IMR-90 (cell line): ENCODE data around the gene DNAAF3. TPM values are rescaled to one million over a fixed set of nuclear protein-coding genes. Genes with fewer than 3 reads are reported as not detected.

Source experiments
- ATAC-seq: fragments of 200-7000 bp; cut with Tn5 transposase; 2 replicates; pipeline ENCODE4 v1.9.1; 2020; ENCODE audit warnings: low read depth, mild to moderate bottlenecking, moderate library complexity
- BruUV-seq: library from RNA; stranded (reverse); fragments of 400-500 nt; replicated peaks from 2 replicates; lab custom pipeline; 2021; lab: Mats Ljungman, UMichigan
- CTCF ChIA-PET: fragments of 300-600 bp; formaldehyde crosslinking; extraction: SDS; loops from one replicate; lab custom pipeline; 2021; ENCODE audit warnings: antibody characterized with exemption; lab: Yijun Ruan, JAX
- POLR2A ChIA-PET: fragments of 300-600 bp; sonication (Branson Sonifier 250); formaldehyde crosslinking; loops from one replicate; lab custom pipeline; 2022; ENCODE audit warnings: antibody characterized with exemption; ENCODE audit not compliant: unreplicated experiment; lab: Charles Lee
- DNase-seq: peaks from one replicate; pipeline ENCODE4 v3.0.0; 2013
- H2AFZ ChIP-seq: replicated peaks from 2 replicates; pipeline ENCODE3; 2013; ENCODE audit warnings: low read length, mild to moderate bottlenecking; ENCODE audit not compliant: poor library complexity
- H2AK5ac ChIP-seq: 2 replicates; pipeline ENCODE4 v1.6.1; 2013; ENCODE audit warnings: low read depth, low read length, inconsistent platforms
- H2AK9ac ChIP-seq: replicated peaks from 2 replicates; pipeline ENCODE3; 2013; ENCODE audit warnings: mild to moderate bottlenecking, low read depth, low read length, moderate library complexity; ENCODE audit not compliant: poor library complexity
- H2BK120ac ChIP-seq: 2 replicates; pipeline ENCODE4 v1.6.1; 2013; ENCODE audit warnings: low read depth, low read length, inconsistent platforms
- H2BK15ac ChIP-seq: 3 replicates; pipeline ENCODE4 v1.6.1; 2013; ENCODE audit warnings: low read depth, low read length, inconsistent platforms
- H2BK20ac ChIP-seq: 2 replicates; pipeline ENCODE4 v1.6.1; 2013; ENCODE audit warnings: low read depth, mild to moderate bottlenecking, inconsistent platforms, low read length, moderate library complexity
- H2BK5ac ChIP-seq: 2 replicates; pipeline ENCODE4 v1.6.1; 2013; ENCODE audit warnings: mild to moderate bottlenecking, low read depth, low read length, inconsistent platforms; ENCODE audit not compliant: poor library complexity, severe bottlenecking
- H3K14ac ChIP-seq: replicated peaks from 2 replicates; pipeline ENCODE4 v1.6.1; 2013; ENCODE audit warnings: low read depth, low read length, inconsistent platforms
- H3K18ac ChIP-seq: 2 replicates; pipeline ENCODE4 v1.6.1; 2013; ENCODE audit warnings: low read depth, low read length, control low read depth
- H3K23ac ChIP-seq: 2 replicates; pipeline ENCODE4 v1.6.1; 2013; ENCODE audit warnings: low read depth, low read length, inconsistent platforms
- H3K27ac ChIP-seq: 2 replicates; pipeline ENCODE4 v1.5.1; 2013; ENCODE audit warnings: mild to moderate bottlenecking, control low read depth, low read length; ENCODE audit not compliant: insufficient read depth
- H3K27me3 ChIP-seq: 2 replicates; pipeline ENCODE4 v1.6.1; 2013; ENCODE audit warnings: low read length; ENCODE audit not compliant: control insufficient read depth, insufficient read depth
- H3K36me3 ChIP-seq: 2 replicates; pipeline ENCODE4 v1.6.1; 2013; ENCODE audit warnings: low read length, mixed read lengths; ENCODE audit not compliant: control insufficient read depth, insufficient read depth
- H3K4ac ChIP-seq: 2 replicates; pipeline ENCODE4 v1.6.1; 2013; ENCODE audit warnings: low read depth, low read length, inconsistent platforms
- H3K4me1 ChIP-seq: 2 replicates; pipeline ENCODE4 v1.6.1; 2013; ENCODE audit warnings: low read length, mixed read lengths; ENCODE audit not compliant: control insufficient read depth, insufficient read depth
- H3K4me2 ChIP-seq: 2 replicates; pipeline ENCODE4 v1.6.1; 2013; ENCODE audit warnings: low read depth, mild to moderate bottlenecking, control low read depth, low read length, moderate library complexity
- H3K4me3 ChIP-seq: 2 replicates; pipeline ENCODE4 v1.5.1; 2013; ENCODE audit warnings: low read depth, mild to moderate bottlenecking, control low read depth, low read length, moderate library complexity; ENCODE audit not compliant: insufficient read depth
- H3K56ac ChIP-seq: 2 replicates; pipeline ENCODE4 v1.6.1; 2013; ENCODE audit warnings: low read length, inconsistent platforms; ENCODE audit not compliant: insufficient read depth; ENCODE audit errors: extremely low read depth
- H3K79me1 ChIP-seq, 2 experiments: 2 replicates each; pipeline ENCODE4 v1.6.1; 2013; ENCODE audit warnings: low read length in 2 of 2, inconsistent platforms in 1 of 2, low read depth in 1 of 2
- H3K9ac ChIP-seq: 2 replicates; pipeline ENCODE4 v1.6.1; 2013; ENCODE audit warnings: low read depth, low read length, control low read depth
- H3K9me1 ChIP-seq: 2 replicates; pipeline ENCODE4 v1.6.1; 2013; ENCODE audit warnings: low read length, inconsistent platforms; ENCODE audit not compliant: insufficient read depth
- H3K9me3 ChIP-seq: 2 replicates; pipeline ENCODE4 v1.6.1; 2013; ENCODE audit warnings: low read length; ENCODE audit not compliant: control insufficient read depth, insufficient read depth
- H4K20me1 ChIP-seq: 2 replicates; pipeline ENCODE4 v1.6.1; 2013; ENCODE audit warnings: low read length, inconsistent platforms; ENCODE audit not compliant: insufficient read depth
- H4K5ac ChIP-seq: 2 replicates; pipeline ENCODE4 v1.6.1; 2013; ENCODE audit warnings: mild to moderate bottlenecking, low read depth, low read length, control low read depth
- H4K8ac ChIP-seq, 2 experiments: 2 replicates each; pipeline ENCODE4 v1.6.1; 2013; ENCODE audit warnings: low read depth in 2 of 2, low read length in 2 of 2, control low read depth in 1 of 2, inconsistent platforms in 1 of 2
- H4K91ac ChIP-seq: 2 replicates; pipeline ENCODE4 v1.6.1; 2013; ENCODE audit warnings: low read depth, low read length, inconsistent platforms; ENCODE audit not compliant: insufficient read depth
- BHLHE40 ChIP-seq: fragments of 150-350 bp; IDR thresholded peaks from 2 replicates; pipeline ENCODE4 v1.6.1; 2016; ENCODE audit warnings: mild to moderate bottlenecking, low read depth, low read length
- CEBPB ChIP-seq: IDR thresholded peaks from 2 replicates; pipeline ENCODE4 v1.6.1; 2012; ENCODE audit warnings: low read depth, low read length, improper control_type of control experiment
- ELK1 ChIP-seq: fragments of 150-350 bp; IDR thresholded peaks from 2 replicates; pipeline ENCODE4 v1.6.1; 2016; ENCODE audit warnings: low read depth, mild to moderate bottlenecking, low read length, moderate library complexity, borderline replicate concordance
- FOS ChIP-seq: fragments of 150-350 bp; IDR thresholded peaks from 2 replicates; pipeline ENCODE4 v1.6.1; 2016; ENCODE audit warnings: low read depth, low read length
- MXI1 ChIP-seq: IDR thresholded peaks from 2 replicates; pipeline ENCODE4 v1.6.1; 2012; ENCODE audit warnings: low read depth, mild to moderate bottlenecking, low read length, moderate library complexity, borderline replicate concordance
- POLR2A ChIP-seq: IDR thresholded peaks from 2 replicates; pipeline ENCODE4 v1.6.1; 2012; ENCODE audit warnings: mild to moderate bottlenecking, low read depth, low read length
- RAD21 ChIP-seq: IDR thresholded peaks from 2 replicates; pipeline ENCODE4 v1.6.1; 2012; ENCODE audit warnings: low read length, improper control_type of control experiment
- USF2 ChIP-seq: fragments of 150-350 bp; IDR thresholded peaks from 2 replicates; pipeline ENCODE4 v1.6.1; 2017; ENCODE audit warnings: mild to moderate bottlenecking, antibody characterized with exemption, low read length, low read depth
- WGBS, 2 experiments: methylation state at CpG; one replicate each; pipeline versions ENCODE4 v1.1.5 to v1.1.7; 2013; ENCODE audit warnings: missing lambda C conversion rate in 2 of 2; ENCODE audit not compliant: insufficient read length in 1 of 2; ENCODE audit errors: extremely low coverage in 2 of 2; 5-methylcytosine and 5-hydroxymethylcytosine counted together
- dilution Hi-C: fragments of 300-500 bp; cut with HindIII; formaldehyde crosslinking; loops from one replicate; pipeline ENCODE4 v1.14.3; 2018; ENCODE audit warnings: low sequenced_read_pairs; ENCODE audit not compliant: unreplicated experiment
- in situ Hi-C: fragments of 300-500 bp; cut with MboI; formaldehyde crosslinking; loops from 3 replicates; pipeline ENCODE4 v1.14.3; 2019; ENCODE audit warnings: low sequenced_read_pairs, inconsistent platforms, mixed read lengths
- intact Hi-C: fragments of 100-400 bp; cut with micrococcal nuclease; formaldehyde crosslinking; loops from 2 replicates; pipeline ENCODE4 v1.10.0; 2022
- polyA plus RNA-seq, 3 experiments: library from polyadenylated mRNA; depleted of rRNA; stranded (reverse); fragments of >200 nt; gene quantifications; 2 replicates each; pipeline ENCODE4 v1.2.3, GENCODE V29; 2012; ENCODE audit warnings: low replicate concordance in 1 of 3
- total RNA-seq: library from RNA; depleted of rRNA; stranded (reverse); fragments of >200 nt; gene quantifications from 2 replicates; pipeline ENCODE4 v1.2.3, GENCODE V29; 2012

The DNAAF3 gene
- total and polyA plus RNA-seq, 2 of the 4 experiments (the other 2 are of a cell fraction) = 0.34 TPM; not detected in 1

GRCh38 chr19:55171440-55171839 is 5.0 kb upstream of the DNAAF3 start:
- Histone ChIP-seq H2AFZ (no peak overlapping the region), H2AK5ac (no peak overlapping the region), H3K36me3 (no peaks in the 10 kb centered on the region), H3K14ac (no peak overlapping the region), H3K18ac (no peak overlapping the region), H3K9me3 (no peaks in the 10 kb centered on the region), H2AK9ac (no peak overlapping the region), H3K4me2 (no peak overlapping the region), H3K9me1 (no peaks in the 10 kb centered on the region), H3K4me1 (peaks cover 4% of the 10 kb centered on the region; the same call in 1 of the 2 replicates), H3K27me3 (peaks cover 17% of the 10 kb centered on the region), H3K79me1 (no peaks in the 10 kb centered on the region), H4K5ac (no peak overlapping the region), H4K8ac (no peak overlapping the region), H3K56ac (no peak overlapping the region), H3K23ac (no peak overlapping the region), H2BK15ac (no peak overlapping the region), H3K9ac (no peak overlapping the region), H3K27ac (no peak overlapping the region), H4K20me1 (peaks cover 3% of the 10 kb centered on the region), H3K4ac (no peak overlapping the region), H3K4me3 (no peak overlapping the region), H4K91ac (no peak overlapping the region), H2BK20ac (no peak overlapping the region), H2BK5ac (no peak overlapping the region), H2BK120ac (no peak overlapping the region)
- POLR2A ChIA-PET = no interaction called here
- no peak for TF ChIP-seq FOS
- TF ChIP-seq RAD21 = no peak
- TF ChIP-seq ELK1 = no peak
- TF ChIP-seq MXI1 = no peak
- TF ChIP-seq BHLHE40 = no peak
- TF ChIP-seq POLR2A = no peak
- no peak for TF ChIP-seq CEBPB
- TF ChIP-seq USF2 = no peak
- CTCF ChIA-PET = no interaction called here
- no CpG with 5 or more reads among the region's 5 CpGs for WGBS, 2 experiments
- BruUV-seq = no TSS peak
- DNase-seq (no peak), ATAC-seq (no peak)
- in situ Hi-C loops (no loop called here), intact Hi-C loops (no loop called here), dilution Hi-C loops (no loop called here)
